Right lobe of liver (tissue), 4 donors: ENCODE data around the gene RALB.

ENCODE experiments used
- POLR2A ChIP-seq: fragments of 450-650 bp; IDR thresholded peaks from one replicate; pipeline ENCODE4 v1.6.1; 2017; ENCODE audit warnings: antibody characterized with exemption, mild to moderate bottlenecking
- TF ChIP-seq, protein P1 (sequence below), 4 donors: fragments of 200-600 bp in 3 of 4; fragments of 450-650 bp in 1 of 4; IDR thresholded peaks; one replicate each; pipeline versions ENCODE4 v1.5.1 to v1.8.0; 2016 to 2022; ENCODE audit warnings: antibody characterized with exemption in 4 of 4, mild to moderate bottlenecking in 2 of 4
- donor health status: DM: no; HTN: no; CAD: no.
- donor health status: DM: no; HTN: no; CAD: no.
- donor health status: DM: no; HTN: yes; CAD: no.

DNA sequence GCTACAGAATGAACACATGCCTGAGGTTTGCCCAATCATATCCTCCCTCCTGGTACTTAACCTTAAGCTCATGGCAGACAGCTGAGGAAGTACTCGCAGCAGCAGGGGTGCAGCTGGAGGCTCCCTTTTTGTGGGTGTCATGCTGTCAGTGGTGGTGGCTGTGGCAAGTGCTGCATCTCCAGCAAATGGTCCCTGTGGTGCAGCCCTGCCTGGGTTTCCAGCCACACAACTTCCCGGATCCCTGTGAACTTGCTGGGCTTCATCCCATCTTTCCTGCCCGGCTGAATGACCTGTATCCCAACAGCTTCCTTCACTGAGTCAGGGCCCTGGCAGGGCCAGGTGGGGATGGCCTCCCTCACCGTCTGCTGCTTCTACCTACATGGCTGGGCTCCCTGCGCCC, 34.5 kb upstream of the RALB start:
- no peak for TF ChIP-seq POLR2A
- TF ChIP-seq, protein P1, sequence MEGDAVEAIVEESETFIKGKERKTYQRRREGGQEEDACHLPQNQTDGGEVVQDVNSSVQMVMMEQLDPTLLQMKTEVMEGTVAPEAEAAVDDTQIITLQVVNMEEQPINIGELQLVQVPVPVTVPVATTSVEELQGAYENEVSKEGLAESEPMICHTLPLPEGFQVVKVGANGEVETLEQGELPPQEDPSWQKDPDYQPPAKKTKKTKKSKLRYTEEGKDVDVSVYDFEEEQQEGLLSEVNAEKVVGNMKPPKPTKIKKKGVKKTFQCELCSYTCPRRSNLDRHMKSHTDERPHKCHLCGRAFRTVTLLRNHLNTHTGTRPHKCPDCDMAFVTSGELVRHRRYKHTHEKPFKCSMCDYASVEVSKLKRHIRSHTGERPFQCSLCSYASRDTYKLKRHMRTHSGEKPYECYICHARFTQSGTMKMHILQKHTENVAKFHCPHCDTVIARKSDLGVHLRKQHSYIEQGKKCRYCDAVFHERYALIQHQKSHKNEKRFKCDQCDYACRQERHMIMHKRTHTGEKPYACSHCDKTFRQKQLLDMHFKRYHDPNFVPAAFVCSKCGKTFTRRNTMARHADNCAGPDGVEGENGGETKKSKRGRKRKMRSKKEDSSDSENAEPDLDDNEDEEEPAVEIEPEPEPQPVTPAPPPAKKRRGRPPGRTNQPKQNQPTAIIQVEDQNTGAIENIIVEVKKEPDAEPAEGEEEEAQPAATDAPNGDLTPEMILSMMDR (IDR thresholded peaks at IDR 0.05): no peak
